DMS153 treated with DMSO at 0.1 percent for 48 hours (cell line): Measurements from ENCODE around the gene SIL1.
A peak's percentile ranks its signal among the peaks of the same experiment; 100 is the strongest.
"Not testable (repeated sequence)": the region's sequence is repeated elsewhere in the genome, so short reads cannot be mapped to it uniquely, and the experiment has no call there.

Source experiments
- DNase-seq: peaks from one replicate; lab custom pipeline; 2025; ENCODE audit not compliant: unreplicated experiment; lab: John Stamatoyannopoulos, UW

The SIL1 gene

DNA sequence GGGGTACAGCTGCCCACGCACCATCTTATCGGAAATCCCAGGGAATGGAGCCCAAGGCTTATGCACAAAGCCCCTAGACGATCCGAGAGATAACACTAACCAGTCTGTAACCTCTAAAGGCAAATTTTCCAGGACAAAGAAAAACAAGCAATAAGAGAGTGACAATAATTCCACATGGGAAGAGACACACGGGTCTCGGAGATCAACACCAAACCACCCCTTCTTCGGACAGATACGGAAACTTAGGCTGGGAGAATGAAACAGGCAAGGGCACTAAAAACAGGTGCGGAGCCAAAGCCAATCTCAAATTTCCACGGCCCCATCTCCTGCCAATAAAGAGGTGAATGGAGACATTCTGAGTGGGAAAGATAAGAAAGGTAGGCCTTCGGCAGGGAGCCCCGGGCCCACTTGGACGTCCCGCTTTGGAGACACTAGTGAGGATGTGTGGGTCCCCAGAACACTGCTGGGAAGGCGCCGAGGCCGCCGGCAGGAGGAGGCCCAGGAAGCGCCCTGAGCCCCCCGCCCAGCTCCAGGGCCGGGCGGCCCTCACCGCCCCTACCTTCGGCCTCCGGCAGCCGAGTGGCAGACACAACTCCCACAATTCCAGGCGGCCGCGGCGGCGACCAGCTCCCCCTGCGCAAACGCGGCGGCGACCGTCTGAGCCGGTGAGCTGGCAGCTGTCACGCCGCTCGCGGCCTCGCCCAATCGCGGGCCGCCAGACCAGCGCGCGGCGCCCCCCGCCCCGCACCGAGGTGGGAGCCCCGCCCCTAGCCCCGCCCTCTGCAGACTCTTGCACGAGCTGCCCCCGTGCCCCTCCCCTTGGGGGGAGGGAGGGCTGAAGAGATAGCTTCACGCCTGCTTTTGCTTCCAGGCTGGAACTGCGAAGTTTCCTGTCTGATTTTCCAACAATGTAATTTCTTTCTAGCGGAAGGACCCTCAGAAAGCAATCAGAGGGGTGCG, at the start of gene SIL1:
TSS of gene SIL1 (minus strand) at position 659 of the 960 bp plus-strand sequence. CDS start 70,525 bp downstream, outside the sequence.
- peak; percentile 49 for DNase-seq

DNA sequence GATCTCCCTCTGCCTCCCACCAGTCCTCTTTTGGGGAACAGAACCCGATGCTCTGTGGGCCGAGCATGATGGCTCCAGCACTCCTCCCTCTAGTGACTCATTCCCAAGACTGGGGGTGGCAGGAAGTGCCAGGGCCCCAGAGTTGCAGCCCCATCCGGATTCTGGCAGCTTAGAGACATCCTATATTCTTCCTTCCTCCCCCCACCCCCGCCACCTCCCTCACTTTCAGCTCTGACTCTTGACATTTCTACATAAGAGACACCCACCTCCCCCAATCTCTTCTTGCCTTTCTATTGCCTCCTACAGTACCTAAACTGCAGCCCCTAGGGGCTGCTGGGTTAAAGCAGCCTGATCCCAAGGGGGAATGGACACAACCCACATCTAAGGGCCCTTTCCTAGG, 48.2 kb upstream of the SIL1 start:
- DNase-seq = no peak

DNA sequence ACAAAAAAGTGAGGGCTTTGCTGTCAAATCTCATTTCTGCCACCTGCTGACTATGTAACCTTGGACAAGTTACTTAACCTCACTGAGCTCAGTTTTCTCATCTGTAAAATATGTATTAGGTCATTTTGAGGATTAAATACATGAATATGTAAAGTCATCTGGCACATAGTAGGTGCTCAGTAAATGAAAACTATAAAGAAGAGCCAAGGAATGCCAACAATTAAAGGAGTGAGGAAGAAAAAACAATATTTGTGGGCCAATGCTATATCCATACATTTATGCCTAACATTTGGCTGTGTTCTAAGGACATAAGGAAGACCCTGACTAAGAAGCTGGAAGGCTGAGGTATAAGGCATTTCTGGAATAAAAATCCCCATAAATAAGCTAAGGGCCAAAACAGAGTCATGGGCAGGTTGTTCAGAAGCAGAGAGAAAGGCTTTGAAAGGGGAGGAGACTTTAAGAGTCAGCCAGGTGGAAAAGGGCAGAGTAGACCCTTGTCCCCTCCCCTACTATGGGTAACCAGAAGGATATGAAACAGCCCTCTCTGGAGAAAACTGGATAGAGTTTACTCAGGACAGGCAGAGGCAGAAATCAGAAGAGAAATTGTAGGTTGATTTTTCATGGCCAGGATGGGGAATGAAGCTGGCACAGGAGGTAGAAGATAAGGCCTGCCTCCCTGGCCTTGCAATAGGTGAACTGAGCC, 47.6 kb upstream of the SIL1 start:
- no peak for DNase-seq

DNA sequence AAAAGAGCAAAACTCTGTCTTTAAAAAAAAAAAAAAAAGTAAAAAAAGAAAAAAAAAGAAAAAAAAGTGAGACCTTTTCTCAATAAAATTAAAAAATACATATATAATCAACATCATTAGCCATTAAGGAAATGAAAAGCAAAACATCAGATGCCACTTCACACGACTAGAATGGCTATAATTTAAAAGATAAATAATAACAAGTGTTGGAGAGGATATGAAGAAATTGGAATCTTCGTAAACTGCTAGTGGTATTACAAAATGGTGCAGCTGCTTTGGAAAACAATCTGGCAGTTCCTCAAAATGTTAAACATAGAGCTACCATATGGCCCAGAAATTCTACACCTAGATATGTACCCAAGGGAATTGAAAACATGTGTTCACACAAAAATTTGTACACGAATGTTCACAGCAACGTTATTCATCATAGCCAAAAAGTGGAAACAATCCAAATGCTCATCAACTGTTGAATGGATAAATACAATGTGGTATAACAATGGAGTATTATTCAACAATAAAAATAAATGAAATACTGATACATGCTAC, 45.3 kb upstream of the SIL1 start:
- DNase-seq = no peak

DNA sequence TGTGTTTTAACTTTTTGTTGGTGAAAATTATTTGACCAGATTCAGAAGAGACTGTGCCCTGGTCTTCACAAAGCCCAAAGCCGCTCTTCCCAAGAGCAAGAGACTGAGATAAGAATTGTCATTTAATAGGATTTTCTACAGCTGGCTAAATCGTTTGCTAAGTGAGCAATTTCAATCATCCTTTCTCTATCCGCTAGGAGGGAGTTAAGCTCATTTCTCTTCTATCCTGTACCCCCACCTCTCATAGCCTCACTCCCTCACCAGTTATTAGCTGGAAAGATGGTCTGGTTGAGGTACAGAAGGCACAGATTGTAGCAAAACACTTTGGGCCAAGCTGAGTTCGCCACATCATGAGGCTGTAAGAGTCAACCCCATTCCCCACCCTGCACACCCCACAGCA, 43.0 kb upstream of the SIL1 start:
- no peak for DNase-seq

DNA sequence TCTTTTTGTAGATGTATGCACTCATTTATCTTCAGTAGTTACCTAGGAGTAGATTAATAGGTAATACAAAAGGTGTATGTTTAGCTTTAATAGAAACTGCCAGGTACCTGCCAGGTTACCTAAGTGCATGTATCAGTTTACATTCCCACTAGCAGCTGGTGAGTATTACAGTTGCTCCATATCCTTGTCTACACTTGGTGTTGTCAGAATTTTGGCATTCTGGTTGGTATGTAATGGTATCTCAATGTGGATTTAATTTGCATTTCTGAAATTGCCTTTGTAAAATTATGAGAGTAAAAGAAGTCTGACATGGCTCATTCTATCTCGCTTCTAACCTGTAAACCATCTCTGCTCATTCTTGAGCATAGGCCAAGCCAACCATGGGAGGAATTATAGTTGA, 38.3 kb upstream of the SIL1 start:
- no peak for DNase-seq

DNA sequence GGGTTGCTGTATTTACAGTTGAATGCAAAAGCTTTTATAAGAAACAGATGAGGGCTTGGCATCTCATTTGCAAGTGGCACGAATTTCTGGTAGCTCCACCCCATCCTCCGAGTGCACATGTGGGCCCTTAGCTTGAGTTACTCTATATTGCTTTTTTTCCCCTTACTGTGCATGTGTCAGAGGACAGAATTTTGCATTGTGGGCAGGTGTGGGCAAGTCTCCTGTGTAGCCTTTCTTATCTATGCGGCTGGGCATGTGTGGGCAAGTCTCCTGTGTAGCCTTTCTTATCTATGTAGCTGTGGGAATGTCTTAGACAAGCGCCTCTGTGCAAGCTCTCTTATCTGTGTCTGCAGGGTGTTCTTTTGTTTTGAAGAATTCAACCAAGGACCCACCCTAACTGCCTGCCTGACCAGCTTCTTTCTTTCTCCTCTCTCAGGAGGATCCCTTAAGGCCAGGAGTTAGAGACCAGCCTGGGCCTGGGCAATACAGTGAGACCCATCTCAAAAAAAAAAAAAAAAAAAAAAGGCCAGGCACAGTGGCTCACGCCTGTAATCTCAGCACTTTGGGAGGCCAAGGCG, 34.1 kb upstream of the SIL1 start:
- no peak for DNase-seq

DNA sequence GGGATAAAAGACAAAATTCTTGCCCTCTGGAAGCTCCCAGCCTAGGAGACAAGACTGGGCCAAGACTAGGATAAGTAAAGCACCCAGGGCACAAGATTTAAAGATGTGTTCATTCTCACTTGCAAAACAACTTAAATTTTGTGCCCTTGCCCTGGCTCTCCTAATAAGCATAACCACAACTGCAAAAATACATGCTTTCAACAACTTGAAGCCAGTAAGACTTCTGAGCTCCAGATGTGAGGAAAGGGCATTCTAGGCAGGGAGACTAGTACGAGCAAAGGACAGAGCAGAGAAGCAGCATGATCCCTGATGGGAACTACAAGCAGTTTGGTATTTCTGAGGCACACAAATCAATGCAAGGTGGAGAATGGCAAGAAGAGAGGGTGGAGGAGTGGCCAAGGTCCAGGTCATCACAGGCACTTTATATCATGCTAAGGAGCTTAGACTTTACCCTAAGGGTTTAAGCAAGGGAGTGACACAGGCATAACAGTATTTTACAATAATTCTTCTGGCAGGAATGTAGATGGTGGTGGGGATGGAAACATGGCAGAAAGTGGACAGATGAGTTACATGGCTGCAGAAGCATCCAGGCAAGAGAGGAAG, 30.1 kb upstream of the SIL1 start:
- no peak for DNase-seq

DNA sequence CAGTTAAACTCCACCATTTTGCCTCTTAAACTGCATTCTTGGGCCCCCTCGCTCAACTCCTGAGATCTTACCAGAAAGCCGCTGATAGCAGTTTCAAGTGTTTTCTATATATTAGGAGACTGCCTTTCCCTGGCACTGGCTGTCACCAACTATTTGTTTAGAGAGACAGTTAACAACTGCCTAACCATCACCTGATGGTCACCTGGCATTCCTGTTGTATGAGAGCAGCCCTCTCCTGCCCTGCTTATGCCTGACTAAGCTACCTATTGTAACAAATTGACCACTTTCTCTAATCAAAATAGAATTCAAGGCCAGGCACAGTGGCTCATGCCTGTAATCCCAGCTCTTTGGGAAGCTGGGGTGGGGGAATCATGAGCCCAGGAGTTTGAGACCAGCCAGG, 28.0 kb upstream of the SIL1 start:
- no peak for DNase-seq

DNA sequence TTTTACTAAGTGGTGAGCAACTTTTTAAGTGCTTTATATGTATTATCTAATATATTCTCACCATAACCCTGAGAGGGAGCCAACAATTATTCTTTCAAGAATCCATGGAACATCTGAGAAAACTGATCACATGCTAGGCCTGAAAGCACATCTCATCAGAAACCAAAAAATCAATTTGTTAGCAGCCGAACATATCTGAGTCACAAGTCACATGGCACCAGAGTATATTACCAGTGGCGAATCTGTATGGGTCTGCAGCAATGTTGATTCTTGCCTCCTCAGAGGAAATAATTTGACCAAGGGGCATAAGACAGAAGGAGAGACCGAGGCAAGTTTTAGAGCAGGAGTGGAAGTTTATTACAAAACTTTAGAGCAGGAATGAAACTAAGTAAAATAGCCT, 25.3 kb upstream of the SIL1 start:
- DNase-seq = no peak

DNA sequence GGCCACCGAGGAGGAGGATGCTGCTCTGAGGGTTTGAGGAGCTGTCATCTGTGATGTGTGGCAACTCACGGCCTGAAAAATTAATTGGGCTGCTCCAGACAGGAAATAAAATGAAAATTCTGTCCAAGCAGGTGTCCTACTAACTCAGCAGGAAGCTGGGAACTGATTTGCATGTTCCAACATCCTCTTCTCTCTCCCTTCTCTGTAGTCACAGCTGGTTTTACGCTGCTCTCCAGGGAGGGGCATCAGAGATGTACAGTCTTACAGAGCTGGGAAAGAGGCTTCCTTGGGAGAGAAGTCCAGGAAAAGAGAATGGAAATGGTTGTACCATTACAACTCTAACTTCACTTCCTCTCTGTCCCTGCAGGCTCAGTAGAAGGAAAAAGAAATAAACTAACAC, 24.2 kb upstream of the SIL1 start:
- no peak for DNase-seq

DNA sequence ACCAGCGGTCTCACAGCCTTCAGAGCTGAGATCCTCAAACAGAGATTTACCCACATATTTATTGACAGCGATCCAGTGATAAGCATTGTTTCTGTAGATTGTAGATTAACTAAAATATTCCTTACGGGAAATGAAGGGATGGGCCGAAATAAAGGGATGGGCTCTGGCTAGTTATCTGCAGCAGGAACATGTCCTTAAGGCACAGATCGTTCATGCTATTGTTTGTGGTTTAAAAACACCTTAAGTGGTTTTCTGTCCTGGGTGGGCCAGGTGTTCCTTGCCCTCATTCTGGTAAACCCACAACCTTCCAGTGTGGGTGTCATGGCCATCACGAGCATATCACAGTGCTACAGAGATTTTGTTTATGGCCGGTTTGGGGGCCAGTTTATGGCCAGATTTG, 19.9 kb upstream of the SIL1 start:
- DNase-seq = not testable (repeated sequence)

DNA sequence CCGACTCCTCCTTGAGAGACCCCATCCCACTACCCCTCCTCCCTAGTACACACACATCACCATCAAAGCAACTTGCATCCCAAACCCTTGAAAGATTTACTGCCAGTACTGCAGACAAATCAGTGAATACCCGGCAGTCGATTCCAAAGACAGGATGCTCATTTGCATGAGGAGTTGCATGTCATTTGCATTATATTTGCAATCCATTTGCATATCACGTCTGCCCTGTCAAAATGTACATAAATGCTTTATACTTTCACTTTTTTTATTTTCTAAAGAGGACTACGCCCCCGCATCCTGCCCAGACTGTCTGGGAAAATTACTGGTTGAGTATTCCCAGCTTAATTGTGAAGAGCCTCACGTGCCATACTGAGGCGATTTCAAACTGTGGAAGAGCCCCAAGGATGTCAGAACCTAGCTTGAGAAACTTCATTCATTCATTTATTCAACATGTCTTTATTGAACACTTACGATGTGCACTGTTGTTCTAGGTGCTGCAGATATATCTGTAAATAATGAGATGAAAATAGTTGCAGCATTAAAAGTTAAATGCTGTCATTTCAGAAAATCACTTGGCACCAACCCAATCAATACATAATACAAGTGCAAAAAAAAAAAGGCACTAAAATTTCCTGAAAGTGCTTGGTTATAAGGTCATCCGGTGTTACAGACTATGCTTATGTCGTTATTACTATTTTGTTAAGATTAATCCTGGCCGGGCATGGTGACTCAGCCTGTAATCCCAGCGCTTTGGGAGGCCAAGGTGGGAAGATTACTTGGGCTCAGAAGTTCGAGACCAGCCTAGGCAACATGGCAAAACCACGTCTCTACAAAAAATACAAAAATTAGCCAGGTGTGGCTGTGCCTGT, 17.2 kb upstream of the SIL1 start:
- DNase-seq = no peak

DNA sequence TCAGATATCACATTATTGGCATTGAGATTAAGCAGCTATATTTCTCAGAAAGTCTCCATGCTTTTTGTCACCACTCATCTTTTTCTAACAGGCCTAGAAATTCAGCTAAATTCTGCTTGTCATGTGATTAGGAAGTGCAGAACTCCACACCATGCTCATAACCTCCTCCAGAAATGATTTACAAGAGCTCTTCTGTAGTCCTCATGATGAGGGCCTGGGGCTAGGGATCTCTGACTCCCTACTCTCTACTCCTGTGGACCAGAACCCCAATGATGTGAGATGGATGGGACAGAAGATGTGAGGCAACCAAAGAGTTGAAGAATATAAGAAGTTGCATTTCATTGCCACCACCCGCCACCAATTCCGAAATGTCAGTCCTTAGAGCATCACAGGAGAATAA, 16.5 kb upstream of the SIL1 start:
- DNase-seq = no peak

DNA sequence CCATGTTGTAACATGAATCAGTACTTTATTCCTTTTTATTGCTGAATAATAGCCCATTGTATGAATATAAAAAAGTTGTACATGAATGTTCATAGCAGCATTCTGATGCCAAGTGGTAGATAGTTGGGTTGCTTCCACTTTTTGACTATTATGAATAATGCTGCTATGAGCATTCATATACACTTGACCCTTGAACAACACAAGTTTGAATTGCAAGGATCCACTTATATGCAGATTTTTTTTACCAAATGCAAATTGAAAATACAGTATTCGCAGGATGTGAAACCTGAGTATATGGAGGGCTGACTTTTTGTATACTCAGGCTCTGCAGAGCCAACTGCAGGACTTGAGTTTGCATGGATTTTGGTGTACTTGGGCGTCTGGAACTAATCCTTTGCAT, 14.7 kb upstream of the SIL1 start:
- DNase-seq = no peak

DNA sequence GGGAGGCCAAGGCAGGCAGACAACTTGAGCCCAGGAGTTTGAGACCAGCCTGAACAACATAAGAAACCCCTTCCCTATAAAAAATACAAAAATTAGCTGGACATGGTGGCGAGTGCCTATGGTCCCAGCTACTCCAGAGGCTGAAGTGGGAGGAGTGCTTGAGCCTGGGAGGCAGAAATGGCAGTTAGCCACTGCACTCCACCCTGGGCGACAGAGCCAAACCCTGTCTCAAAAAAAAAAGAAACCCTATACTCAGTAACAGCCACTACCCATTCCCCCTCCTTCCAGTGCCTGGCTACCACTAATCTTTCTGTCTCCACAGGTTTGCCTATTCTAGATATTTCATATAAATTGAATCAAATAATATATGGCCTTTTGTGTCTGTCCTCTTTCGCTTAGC, 14.3 kb upstream of the SIL1 start:
- no peak for DNase-seq

DNA sequence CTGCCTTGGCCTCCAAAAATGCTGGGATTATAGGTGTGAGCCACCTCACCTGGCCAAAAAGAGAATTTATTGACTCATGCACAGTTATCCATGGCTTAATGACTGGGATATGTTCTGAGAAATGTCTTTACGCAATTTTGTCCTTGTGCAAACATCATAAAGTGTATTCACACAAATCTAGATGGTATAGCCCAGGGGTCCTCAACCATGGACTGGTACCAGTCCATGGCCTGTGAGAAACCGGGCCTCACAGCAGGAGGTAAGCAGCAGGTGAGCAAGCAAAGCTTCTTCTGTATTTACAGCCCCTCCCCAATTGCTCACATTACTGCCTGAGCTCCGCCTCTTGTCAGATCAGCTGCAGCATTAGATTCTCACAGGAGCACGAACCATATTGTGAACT, 12.4 kb upstream of the SIL1 start:
- no peak for DNase-seq

DNA sequence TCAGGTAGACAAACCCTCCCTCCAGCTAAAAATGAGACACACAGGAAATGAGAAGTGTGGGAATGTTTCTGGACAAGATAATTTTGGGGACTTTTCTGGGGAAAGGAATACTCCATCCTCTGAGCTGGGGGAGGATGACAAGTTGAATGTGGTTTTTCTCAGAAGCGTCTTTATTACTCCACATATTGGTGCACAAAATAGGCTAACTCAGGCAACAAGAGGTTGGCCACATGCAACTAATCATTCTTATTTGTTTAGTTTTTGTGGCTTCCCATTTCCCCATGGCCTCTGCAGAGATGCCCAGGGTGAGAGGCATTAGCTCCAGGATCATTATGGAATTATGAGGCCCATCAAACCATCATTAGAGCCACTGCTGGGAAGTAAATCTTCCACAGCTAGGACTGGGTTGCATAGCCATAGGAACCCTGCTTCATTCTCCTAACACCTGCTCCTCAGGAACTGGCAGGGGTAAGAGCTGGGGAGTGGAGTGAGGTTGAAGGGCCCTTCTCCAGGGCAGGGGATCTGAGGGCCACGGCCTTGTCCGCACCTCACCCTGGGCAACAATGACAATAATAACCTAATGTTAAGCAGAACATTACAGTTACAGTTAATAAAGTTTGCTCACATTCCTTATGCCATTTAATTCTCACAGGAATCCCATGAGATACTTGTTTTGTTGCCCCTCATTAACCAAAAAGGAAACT, 9.3 kb upstream of the SIL1 start:
- DNase-seq = no peak

DNA sequence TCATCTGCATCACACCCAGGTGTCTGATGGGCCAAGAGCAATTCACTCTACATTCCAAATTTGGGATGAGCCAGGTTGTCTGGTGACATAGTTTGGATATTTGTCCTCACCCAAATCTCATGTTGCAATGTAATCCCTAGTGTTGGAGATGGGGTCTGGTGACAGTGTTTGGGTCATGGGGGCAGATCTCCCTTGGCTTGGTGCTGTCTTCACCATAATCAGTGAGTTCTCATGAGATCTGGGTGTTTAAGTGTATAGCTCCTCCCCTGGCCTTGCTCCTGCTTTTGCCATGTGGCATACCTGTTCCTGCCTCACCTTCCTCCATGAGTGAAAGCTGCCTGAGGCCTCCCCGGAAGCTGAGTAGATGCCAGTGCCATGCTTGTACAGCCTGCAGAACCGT, 7.4 kb upstream of the SIL1 start:
- no peak for DNase-seq

DNA sequence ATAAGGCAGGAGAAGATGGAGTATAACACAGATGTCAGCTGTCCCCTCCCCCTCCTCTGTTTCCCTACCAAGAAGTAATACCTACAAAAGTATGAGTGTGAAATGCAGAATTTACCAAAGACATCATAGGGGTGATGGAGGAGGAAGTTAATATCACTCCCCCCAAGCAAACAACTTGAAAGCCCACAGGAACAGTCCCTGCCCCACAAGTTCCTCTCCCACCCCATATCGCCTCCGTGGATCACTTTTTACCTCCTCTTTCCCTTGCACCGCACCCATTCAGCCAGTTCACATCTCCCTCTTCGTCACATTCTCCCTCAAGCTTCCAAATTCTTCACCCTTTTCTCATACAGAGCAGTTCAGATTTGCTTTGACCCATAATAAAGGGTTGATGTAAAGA, 7.0 kb upstream of the SIL1 start:
- no peak for DNase-seq
